GM19193 (cell line): ENCODE data around the gene FLT1.

Experiments used
- POLR2A ChIP-seq: IDR thresholded peaks from 4 replicates; pipeline ENCODE4 v1.6.1; 2011; ENCODE audit not compliant: insufficient read depth, insufficient read length; ENCODE audit errors: extremely low read depth

FLT1 gene

DNA sequence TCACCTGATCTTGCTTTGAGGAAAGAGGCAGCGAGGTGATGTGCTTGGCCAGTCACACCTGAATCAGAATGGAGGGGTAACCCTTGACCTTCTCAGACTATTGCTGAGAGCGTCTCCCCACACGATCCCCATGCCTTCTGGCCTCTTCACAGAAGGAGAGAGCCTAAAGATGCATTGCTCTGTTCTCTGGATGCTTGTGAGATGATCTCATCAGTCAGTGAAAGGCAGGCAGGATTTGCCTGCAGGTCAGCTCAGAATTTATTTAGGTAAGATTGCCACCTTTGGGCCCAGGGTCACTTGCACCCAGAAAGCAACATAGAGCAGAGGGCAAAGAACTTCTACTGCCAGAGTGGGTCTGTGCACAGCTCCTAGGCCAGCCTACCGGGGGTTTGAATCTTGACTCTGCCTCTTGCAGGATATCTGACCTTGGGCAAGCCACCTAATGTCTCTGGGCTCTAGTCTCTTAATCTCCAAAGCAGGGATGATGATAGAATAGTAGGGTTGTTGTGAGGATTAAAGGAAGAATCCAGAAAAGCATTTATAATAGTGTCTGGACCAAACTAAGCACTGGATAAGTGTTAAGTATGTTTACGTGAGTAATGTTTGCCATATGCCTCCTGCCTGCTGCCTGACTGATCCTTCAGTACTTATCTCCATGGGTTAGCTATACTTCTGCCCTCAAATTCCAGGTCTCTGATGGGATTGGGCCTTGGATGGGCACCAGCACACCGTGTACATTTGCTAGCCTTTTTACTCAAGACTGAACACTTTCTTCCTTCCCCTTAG, 8.4 kb upstream of the FLT1 start:
- no peak for TF ChIP-seq POLR2A

DNA sequence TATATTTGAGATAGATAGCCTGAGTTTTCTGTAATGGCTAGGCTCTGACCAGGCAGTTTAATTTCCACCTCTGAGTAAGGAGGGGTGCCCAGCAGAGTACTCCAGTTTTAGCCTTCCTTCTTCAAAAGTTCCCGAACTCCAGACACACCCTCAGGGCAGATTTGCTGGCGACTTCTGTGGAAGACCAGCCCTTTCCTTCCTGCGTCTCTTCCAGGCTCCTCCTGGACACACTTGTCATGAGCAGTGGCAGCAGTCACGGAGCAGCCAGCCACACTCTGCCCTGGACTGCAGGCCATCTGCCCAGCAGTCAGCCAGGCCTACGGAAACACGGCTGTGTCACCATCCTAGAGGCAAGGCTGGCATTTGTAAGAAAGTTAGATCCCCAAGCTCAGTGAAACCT, 6.6 kb upstream of the FLT1 start:
- TF ChIP-seq POLR2A = no peak

DNA sequence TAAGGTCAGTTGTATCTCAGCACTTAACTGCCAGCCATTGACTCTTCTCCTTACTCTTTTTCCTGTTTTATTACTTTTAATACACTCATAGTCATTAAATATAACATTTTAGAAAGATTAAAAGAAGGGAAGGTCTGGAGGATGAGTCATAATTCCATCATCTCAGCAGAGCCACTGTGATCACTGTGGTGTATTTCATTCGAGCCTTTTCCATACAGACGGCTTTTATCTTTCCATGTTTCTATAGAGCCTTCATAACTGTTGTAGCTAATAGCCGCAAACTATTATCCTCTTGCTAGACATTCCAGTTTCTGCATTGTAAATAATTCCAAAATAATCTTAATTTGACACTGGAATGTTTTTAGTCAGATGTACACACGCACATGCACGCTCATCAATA, 4.7 kb upstream of the FLT1 start:
- TF ChIP-seq POLR2A = no peak

DNA sequence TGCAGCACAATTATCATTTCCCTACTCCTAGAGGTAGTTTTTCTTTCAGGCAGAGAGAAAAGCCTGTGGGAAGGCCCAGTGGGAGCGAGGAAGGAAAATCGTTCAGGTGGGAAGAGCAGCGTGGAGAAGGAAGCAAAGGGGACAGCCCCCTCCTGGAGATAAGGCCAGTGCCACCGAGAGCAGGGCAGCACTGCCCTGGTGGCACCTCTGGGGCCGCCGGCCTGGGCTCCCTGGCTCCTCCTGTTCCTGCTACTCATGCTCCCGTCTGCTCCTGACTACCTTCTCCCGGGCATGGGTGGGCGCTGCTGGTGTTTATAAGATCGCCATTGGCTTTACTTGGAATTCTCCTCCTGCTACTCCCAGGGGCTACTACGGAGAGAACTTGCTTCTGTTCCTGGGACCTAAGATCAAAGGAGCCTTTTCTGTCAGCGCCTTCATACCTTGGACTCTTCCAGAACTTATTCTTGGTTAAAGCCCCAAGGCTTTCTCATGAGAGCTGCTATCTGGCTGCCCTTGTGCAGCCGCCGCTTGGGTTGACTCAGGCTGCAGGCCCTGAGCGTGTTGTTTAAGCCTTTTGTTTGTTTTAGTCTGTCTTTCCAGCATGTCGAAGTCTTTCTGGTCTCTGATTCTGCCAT, 3.7 kb upstream of the FLT1 start:
- TF ChIP-seq POLR2A = no peak

DNA sequence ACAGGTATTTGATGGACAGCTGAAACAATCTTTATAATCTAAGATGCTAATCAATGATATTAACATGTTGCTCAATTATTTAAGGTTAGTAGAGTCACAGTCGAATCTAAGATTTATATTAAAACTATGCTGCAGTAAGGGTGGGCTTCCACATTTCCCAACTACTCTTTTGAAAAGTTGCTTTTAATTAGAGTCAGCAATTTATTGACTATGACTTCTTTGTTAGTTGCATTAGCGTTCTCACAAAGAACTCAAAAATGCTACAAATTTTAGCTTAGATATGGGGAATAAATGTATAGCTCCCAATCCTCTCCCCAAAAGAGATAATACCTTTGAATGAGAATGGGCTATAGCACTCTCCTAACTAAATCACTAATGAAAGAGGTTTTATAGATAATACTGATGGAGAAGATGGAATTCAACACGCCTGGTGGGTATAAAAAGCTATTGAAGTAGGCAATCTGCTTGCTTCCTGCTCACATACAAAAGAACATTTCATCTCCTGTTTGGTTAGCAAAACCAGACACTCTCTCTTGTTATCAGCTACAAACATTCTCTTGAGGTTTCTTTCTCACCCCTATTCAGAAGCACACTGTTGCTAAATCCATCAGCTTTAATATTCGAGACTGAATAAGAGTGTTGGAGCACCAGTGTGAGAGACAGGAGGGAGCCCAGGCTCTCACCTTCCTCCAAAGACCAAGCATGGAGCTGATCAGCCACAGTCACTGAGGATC, 2.4 kb upstream of the FLT1 start:
- no peak for TF ChIP-seq POLR2A

DNA sequence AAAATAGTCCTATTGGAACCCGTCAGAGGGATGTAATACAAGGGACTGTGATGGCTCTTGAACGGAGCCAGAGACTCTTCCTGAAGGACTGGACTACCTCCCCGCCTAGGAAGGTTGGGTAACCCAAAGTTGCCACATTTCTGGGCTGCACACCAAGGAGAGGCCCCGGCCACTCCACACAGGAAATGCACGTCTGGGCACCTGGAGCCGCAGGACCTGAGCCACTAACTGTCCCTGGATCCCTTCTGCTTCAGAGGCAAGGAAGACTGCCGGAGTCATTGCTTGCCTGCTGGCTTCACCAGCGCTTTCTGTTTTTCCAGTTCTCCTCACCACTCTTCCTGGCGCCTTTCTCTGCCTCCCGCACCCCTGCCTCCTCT, 1.2 kb upstream of the FLT1 start:
- TF ChIP-seq POLR2A = no peak

DNA sequence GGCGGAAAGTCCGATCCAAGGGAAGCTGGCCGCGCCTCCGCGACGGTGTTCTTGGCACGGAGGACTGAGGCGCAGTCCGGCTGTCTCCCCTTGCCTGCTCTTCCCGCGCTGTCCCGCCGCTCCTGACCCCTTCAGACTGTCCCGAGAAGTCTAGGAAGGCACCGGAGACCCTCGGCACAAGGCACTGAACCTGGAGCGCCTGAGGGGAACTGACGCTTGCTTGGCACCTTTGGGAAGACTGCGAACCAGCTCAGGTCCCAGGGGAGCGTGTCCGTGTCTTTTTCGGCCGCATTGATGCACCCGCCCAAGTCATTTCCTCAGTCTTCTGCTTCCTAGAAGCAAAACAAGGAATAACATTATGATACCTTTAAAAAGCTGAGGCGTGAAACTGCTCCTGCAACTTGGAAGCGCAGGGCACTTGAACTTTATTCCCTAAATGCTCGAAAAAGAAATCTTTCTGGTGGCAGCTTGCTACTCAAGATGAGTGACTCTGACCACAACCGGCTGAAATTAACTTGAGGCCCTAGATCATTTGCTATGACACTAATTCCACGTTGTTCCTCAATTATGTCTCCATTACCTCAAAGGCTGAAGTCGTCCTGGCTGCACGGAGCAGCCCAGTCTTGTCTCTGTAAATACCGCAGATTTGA, 735 bp upstream of the FLT1 start:
- TF ChIP-seq POLR2A = no peak

DNA sequence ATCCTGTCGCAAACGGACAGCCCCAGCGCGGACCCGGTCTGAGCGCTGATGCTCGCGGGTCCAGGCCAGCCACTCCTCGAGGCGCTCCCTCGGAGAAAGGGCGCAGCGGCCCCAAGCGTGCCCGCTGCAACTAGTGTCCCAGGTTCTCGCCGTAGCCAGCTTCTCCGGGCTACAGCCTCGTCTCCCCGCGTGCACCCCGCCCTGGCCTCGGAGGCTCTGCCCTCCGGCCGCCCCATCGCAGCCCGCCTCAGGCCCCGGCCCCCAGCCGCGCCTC, 487 bp downstream of the FLT1 start:
- no peak for TF ChIP-seq POLR2A

DNA sequence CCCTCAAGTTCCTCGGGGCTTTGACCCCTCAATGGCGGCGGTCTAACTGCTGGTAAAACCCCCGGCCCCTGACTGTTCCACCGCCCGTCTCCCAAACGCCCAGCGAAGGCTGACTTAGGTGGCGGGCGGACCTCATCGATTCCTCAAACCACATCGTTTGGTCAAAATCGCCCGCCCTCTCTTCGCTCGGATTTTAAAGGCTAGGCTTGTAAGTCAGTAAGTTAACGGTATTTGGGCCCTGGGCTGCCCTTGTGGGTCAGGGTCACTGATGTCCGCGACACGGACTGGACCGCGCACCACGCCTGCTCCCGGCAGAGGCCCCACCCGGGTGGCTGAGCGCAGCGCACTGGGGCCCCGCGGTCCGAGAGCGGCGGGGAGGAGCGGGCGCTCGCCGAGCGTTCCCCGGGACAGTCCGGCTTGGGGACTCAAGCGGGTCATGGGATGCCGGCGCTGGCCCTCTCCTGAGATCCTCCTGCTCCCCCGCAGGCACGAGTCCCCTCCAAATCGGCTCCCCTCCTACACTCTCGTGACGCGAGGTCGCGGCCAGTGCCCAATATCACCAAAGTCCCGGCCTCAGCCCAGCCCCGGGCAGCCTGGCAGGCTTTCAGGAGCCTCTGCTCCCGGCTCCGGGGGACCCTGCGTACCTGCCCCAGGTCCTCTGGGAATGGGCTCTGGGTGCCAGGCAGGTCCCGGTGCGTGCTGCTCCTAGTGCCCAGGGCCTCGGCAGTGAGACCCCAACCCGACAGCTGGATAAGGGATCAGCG, 1.0 kb downstream of the FLT1 start:
- no peak for TF ChIP-seq POLR2A

DNA sequence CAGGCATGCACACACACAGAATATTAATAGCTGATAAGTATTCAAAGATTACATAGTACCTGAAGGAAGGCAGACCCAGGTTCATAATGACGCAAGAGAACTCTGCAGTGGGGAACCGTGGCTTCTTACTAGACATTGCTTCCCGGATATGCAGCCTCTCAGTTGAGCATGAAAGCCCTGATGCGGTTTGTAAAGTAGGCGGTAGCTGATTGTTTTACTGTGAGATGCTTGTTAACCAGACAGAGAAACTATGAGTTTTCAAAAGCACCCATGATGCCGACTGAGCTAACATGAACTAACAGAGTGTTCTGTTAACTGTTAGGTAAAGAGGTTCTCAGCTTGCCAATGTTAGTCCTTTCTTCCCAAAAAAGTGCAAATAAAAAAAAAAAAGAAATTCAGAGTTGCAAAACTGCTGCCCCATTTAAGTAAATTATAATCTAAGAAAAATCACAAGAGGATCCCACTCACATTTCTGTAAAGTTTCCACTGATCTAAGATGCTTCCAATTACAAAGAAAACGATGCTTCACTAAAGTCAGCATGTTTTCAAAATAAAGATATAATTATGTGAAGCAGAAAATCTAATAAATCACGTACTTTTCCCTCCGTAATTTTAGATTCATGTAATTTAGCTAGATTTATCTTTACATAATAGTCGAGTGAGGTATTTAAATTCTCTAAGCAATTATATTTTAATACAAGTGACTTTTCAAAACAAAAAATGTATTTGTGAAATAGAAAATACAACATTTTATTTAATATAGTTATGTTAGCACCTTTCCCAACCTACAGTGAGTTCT, 2.2 kb downstream of the FLT1 start:
- TF ChIP-seq POLR2A = no peak

DNA sequence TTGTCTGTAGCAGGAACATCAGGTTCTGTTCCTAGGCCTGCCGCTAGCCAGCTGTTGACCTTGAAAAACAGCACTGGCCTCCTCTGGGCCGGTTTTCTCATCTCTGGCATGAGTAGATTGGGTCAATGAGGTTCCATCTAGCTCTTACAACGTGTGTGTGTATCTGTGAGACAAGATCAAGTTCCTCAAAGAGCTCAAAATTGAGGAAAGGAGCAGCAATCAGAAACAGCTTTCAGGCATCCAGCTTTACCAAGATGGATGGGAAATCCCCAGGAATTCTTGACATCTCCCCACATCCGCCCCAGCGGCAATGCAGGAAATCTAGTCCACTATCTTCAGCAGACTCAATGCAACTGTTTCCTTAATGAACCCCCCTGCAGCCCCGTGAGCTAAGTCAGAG, 4.9 kb downstream of the FLT1 start:
- TF ChIP-seq POLR2A = no peak

DNA sequence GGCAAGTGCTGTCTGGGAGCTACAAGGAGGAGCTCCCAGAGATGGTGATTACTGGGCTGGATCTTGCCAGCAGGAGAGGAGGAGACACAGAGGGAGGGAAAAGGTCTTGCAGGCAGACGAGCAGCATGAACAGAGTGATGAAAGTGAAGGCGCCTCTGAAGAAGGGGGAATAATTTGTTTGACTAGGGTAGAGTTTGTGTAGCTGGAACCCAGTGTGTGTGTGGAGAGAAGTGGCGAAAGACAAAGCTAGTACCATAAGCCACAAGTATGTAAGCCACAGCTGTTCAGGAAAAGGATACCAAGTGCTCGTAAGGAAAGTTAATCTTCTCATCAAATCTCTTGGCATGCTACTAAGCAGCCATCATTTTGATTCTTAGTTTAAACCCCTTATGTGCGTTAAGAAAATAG, 5.4 kb downstream of the FLT1 start:
- TF ChIP-seq POLR2A = no peak

DNA sequence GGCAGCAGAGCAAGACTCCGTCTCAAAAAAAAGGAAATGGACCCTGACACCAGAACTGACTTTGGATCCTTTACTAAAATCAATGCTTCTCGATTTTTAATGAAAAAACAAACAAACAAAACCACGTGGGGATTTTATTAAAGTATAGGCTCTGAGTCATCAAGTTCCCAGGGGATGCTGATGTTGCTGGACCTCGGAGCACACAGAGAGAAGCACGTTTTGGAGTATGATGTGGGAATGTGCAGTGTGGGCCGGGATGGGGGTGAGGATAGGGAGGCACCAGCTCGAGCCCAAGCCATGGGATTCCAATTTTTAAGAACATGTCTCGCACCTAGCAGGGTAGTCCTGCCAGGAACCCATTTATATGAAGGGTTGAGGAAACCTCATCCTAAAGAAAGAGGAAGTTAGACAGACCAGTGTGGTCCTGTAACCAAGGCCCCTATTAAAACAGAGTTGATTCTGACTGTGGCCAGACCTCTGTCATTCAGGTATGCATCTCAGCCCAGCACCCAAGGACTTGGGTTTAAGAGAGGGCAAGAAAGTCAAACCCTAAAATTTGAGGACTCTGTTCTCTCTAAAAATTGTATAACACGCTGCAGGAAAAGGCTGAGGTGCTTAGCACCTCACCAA, 6.4 kb downstream of the FLT1 start:
- no peak for TF ChIP-seq POLR2A

DNA sequence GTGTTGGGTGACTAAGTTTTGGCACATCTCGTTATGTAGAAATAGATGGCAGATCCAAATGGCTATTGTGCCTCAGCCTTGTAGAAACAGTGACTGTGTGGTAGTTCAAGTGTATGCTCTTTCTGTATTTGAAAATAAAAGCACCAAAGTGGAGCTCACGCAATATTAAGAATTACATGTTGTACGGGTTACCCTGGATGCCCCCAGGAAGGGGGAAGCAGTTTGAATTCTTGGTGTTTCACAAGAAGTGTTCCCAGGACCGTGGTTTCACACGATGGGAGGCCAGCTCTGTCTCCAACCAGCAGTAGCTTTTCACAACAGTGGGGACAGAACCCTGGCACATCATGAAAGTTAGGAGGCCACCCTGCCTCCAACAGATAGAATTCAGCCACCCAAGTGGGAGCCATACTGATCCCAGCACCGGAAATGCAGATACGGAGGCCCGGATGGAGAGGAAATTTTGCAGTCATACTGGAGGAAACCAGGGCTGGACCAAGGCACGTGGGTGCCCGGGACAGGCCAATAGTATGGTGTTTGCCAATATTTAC, 8.9 kb downstream of the FLT1 start:
- TF ChIP-seq POLR2A = no peak

DNA sequence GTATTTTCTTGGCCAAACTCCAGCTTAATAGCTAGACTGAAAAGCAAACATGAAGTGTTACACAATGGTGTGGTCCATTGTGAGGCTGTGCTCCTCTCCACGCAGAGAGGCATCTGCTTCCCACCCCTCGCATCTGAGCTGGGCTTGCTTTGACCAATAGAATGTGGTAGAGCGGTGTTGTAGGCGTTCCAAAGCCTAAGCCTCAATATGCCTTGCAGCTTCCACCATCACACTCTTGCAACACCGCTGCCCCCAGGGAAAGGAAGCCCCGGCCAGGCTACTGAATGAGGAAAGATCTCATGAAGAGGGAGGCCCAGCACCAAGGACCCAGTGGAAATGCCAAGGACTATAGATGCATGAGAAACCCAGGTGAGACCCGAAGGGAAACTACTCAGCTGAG, 9.4 kb downstream of the FLT1 start:
- TF ChIP-seq POLR2A = no peak
